CD4-positive, alpha-beta T cell (primary cell): ENCODE results near the gene C7orf33. TPM values are rescaled to one million over a fixed set of nuclear protein-coding genes. Genes with fewer than 3 reads are reported as not detected.
A peak's percentile ranks its signal among the peaks of the same experiment; 100 is the strongest.

ENCODE experiments used
- ATAC-seq: fragments of 200-7000 bp; cut with Tn5 transposase; one replicate; pipeline ENCODE4 v1.10.0; 2022; ENCODE audit warnings: mild to moderate bottlenecking; ENCODE audit not compliant: poor library complexity
- CTCF ChIA-PET: fragments of 350-600 bp; sonication (Branson Sonifier 250); formaldehyde crosslinking; loops from one replicate; lab custom pipeline; 2021; ENCODE audit warnings: antibody characterized with exemption, inconsistent platforms; lab: Charles Lee
- POLR2A ChIA-PET: fragments of 350-600 bp; sonication (Branson Sonifier 250); formaldehyde crosslinking; loops from one replicate; lab custom pipeline; 2021; ENCODE audit warnings: antibody characterized with exemption, inconsistent platforms; lab: Charles Lee
- DNase-seq, 14 experiments: peaks; one replicate each; pipeline ENCODE4 v3.0.0-alpha.2; 2013 to 2020; ENCODE audit warnings: mixed read lengths in 2 of 14
- H3K27ac ChIP-seq, 2 donors: one replicate each; pipeline versions ENCODE4 v1.5.1 to v1.7.0; 2013; ENCODE audit warnings: low read length in 2 of 2, low read depth in 1 of 2, mild to moderate bottlenecking in 1 of 2
- H3K27me3 ChIP-seq, 2 experiments: 1 replicate in 1 of 2; 2 replicates in 1 of 2; pipeline versions ENCODE4 v1.6.1 to v1.7.0; 2013; ENCODE audit warnings: low read length in 2 of 2, control low read depth in 1 of 2, mild to moderate bottlenecking in 1 of 2, moderate library complexity in 1 of 2; ENCODE audit not compliant: insufficient read depth in 2 of 2, control insufficient read depth in 1 of 2
- H3K36me3 ChIP-seq: one replicate; pipeline ENCODE4 v1.6.1; 2013; ENCODE audit warnings: low read length, control low read depth; ENCODE audit not compliant: insufficient read depth
- H3K4me1 ChIP-seq: one replicate; pipeline ENCODE4 v1.6.1; 2013; ENCODE audit warnings: low read length, control low read depth; ENCODE audit not compliant: insufficient read depth
- H3K4me3 ChIP-seq: one replicate; pipeline ENCODE4 v1.5.1; 2013; ENCODE audit warnings: mild to moderate bottlenecking, low read length, moderate library complexity
- H3K9me3 ChIP-seq, 2 experiments: 1 replicate in 1 of 2; 2 replicates in 1 of 2; pipeline versions ENCODE4 v1.6.1 to v1.7.0; 2013; ENCODE audit warnings: low read length in 2 of 2, mild to moderate bottlenecking in 2 of 2, control low read depth in 1 of 2, moderate library complexity in 1 of 2; ENCODE audit not compliant: control insufficient read depth in 1 of 2, insufficient read depth in 1 of 2
- H3K27ac Mint-ChIP-seq: one replicate; pipeline ENCODE4 v1.8.0; 2020; ENCODE audit warnings: mixed read lengths
- H3K27me3 Mint-ChIP-seq: one replicate; pipeline ENCODE4 v1.8.0; 2021; ENCODE audit warnings: mixed read lengths
- H3K36me3 Mint-ChIP-seq: one replicate; pipeline ENCODE4 v1.8.0; 2021; ENCODE audit warnings: low read depth, mixed read lengths
- H3K4me1 Mint-ChIP-seq: one replicate; pipeline ENCODE4 v1.8.0; 2021; ENCODE audit warnings: low read depth, mixed read lengths
- H3K4me3 Mint-ChIP-seq: one replicate; pipeline ENCODE4 v1.8.0; 2020; ENCODE audit warnings: mild to moderate bottlenecking, mixed read lengths
- H3K9me3 Mint-ChIP-seq: one replicate; pipeline ENCODE4 v1.8.0; 2020; ENCODE audit warnings: mixed read lengths
- CTCF ChIP-seq: fragments of 200-600 bp; IDR thresholded peaks from one replicate; pipeline ENCODE4 v1.8.0; 2022; ENCODE audit warnings: antibody characterized with exemption, mild to moderate bottlenecking
- intact Hi-C, 2 experiments: fragments of 100-400 bp; cut with DNase I in 1 of 2; cut with micrococcal nuclease in 1 of 2; formaldehyde crosslinking; loops; one replicate each; pipeline versions ENCODE4 v1.15.1 to v1.9.0; 2023 to 2025; cut with DNase I, micrococcal nuclease
- total RNA-seq, 174 experiments: library from RNA in 2 of 174; stranded (reverse) in 2 of 174; gene quantifications; one replicate each; pipeline ENCODE4 v1.2.3 and lab custom pipeline; 2021 to 2026

Gene C7orf33
- total RNA-seq, 2 experiments from 2014 or later: not detected

GRCh38 chr7:148615085-148615730 lies 24.6 kb downstream of the C7orf33 start:
- Histone ChIP-seq H3K27ac (no peak overlapping the region), H3K4me1 (no peaks in the 10 kb centered on the region), H3K36me3 (no peaks in the 10 kb centered on the region), H3K4me3 (no peak overlapping the region), H3K9me3 (peaks cover 0 to 5% of the 10 kb centered on the region in 2 experiments), H3K27me3 (peaks cover 4 to 7% of the 10 kb centered on the region in 2 experiments)
- Mint-ChIP-seq H3K36me3 (no peaks in the 10 kb centered on the region), H3K9me3 (no peaks in the 10 kb centered on the region), H3K4me1 (no peaks in the 10 kb centered on the region), H3K27me3 (peaks cover 47% of the 10 kb centered on the region), H3K27ac (no peak overlapping the region), H3K4me3 (no peak overlapping the region)
- CTCF ChIA-PET: no interaction called here
- intact Hi-C loops: no loop called here
- TF ChIP-seq CTCF: no peak
- DNase-seq (no peak), ATAC-seq (no peak)
- POLR2A ChIA-PET: no interaction called here

- peaks cover 4 to 7% of the 10 kb centered on the region in 2 experiments for H3K27me3 ChIP-seq
- TF ChIP-seq CTCF: no peak
- Mint-ChIP-seq H3K27me3 (peaks cover 30% of the 10 kb centered on the region), H3K4me3 (no peak overlapping the region), H3K9me3 (no peaks in the 10 kb centered on the region), H3K27ac (no peak overlapping the region), H3K36me3 (no peaks in the 10 kb centered on the region), H3K4me1 (peaks cover 22% of the 10 kb centered on the region)
- H3K4me1 ChIP-seq: peaks cover 5% of the 10 kb centered on the region
- H3K9me3 ChIP-seq: peaks cover 0 to 5% of the 10 kb centered on the region in 2 experiments
- CTCF ChIA-PET: no interaction called here
- DNase-seq (peak in 2 of 14 experiments; percentile 35 to 51), ATAC-seq (no peak)
- intact Hi-C loops: loop anchor here in 1 of 2 experiments (10.0 kb wide), 1 partner anchor 144 kb away; no protein-coding TSS in a partner anchor
- H3K27ac ChIP-seq: no peak overlapping the region
- no peaks in the 10 kb centered on the region for H3K36me3 ChIP-seq
- H3K4me3 ChIP-seq: no peak overlapping the region
- POLR2A ChIA-PET: no interaction called here
Measured at GRCh38 chr7:148620749-148621359, 30.3 kb downstream of the C7orf33 start.

GRCh38 chr7:148621563-148621962 lies 31.0 kb downstream of the C7orf33 start:
- Histone ChIP-seq H3K4me3 (no peak overlapping the region), H3K9me3 (peaks cover 0 to 5% of the 10 kb centered on the region in 2 experiments), H3K36me3 (no peaks in the 10 kb centered on the region), H3K4me1 (peaks cover 5% of the 10 kb centered on the region), H3K27me3 (peaks cover 4 to 7% of the 10 kb centered on the region in 2 experiments), H3K27ac (no peak overlapping the region)
- no peaks in the 10 kb centered on the region for H3K36me3 Mint-ChIP-seq
- no peak for TF ChIP-seq CTCF
- peaks cover 29% of the 10 kb centered on the region for H3K4me1 Mint-ChIP-seq
- H3K4me3 Mint-ChIP-seq: no peak overlapping the region
- ChIA-PET POLR2A (no interaction called here), CTCF (interaction anchor here (0.6 kb wide), 1 partner anchor 102 kb away, joined by 3 read pairs; no protein-coding TSS in a partner anchor)
- H3K9me3 Mint-ChIP-seq: no peaks in the 10 kb centered on the region
- H3K27ac Mint-ChIP-seq: no peak overlapping the region
- DNase-seq (no peak), ATAC-seq (no peak)
- peaks cover 23% of the 10 kb centered on the region for H3K27me3 Mint-ChIP-seq
- intact Hi-C loops: loop anchor here in 1 of 2 experiments (10.0 kb wide), 1 partner anchor 143 kb away; no protein-coding TSS in a partner anchor
